Gastrocnemius medialis (tissue), 4 donors: ENCODE data around the gene ADARB1. TPM values are rescaled to one million over a fixed set of nuclear protein-coding genes. Genes with fewer than 3 reads are reported as not detected.

Source experiments
- ATAC-seq, 2 donors: fragments of 150-250 bp; one replicate each; pipeline ENCODE4 v1.9.1; 2016
- DNase-seq, 2 donors: peaks; one replicate each; pipeline ENCODE4 v3.0.0-alpha.2; 2019
- H3K27ac ChIP-seq, 4 donors: fragments of 200-600 bp; sonication (generic); 1 replicate in 1 of 4; 2 replicates in 3 of 4; pipeline ENCODE4 v1.5.1; 2016 to 2018; ENCODE audit warnings: mild to moderate bottlenecking in 2 of 4, moderate library complexity in 1 of 4
- H3K27me3 ChIP-seq, 3 donors: fragments of 200-600 bp; sonication (generic) in 2 of 3; 1 replicate in 1 of 3; 2 replicates in 2 of 3; pipeline versions ENCODE4 v1.5.1 to v1.6.0; 2016 to 2019; ENCODE audit warnings: mild to moderate bottlenecking in 1 of 3, moderate library complexity in 1 of 3
- H3K36me3 ChIP-seq, 2 donors: fragments of 200-600 bp; sonication (generic) in 1 of 2; one replicate each; pipeline ENCODE4 v1.5.1; 2017 to 2018
- H3K4me1 ChIP-seq, 2 donors: fragments of 200-600 bp; sonication (generic) in 1 of 2; one replicate each; pipeline ENCODE4 v1.5.1; 2016 to 2017; ENCODE audit warnings: mild to moderate bottlenecking in 2 of 2
- H3K4me3 ChIP-seq, 4 donors: fragments of 200-600 bp; sonication (generic) in 3 of 4; 1 replicate in 1 of 4; 2 replicates in 3 of 4; pipeline ENCODE4 v1.5.1; 2016 to 2019; ENCODE audit warnings: mild to moderate bottlenecking in 2 of 4
- H3K9me3 ChIP-seq, 3 donors: fragments of 200-600 bp; sonication (generic) in 2 of 3; 1 replicate in 1 of 3; 2 replicates in 2 of 3; pipeline ENCODE4 v1.5.1; 2016 to 2019
- CTCF ChIP-seq, 5 experiments: fragments of 450-650 bp in 3 of 5; fragments of 200-600 bp in 2 of 5; sonication (generic) in 2 of 5; IDR thresholded peaks in 4 of 5; conservative IDR thresholded peaks in 1 of 5; 1 replicate in 4 of 5; 2 replicates in 1 of 5; pipeline ENCODE4 v1.5.1; 2016 to 2019; ENCODE audit warnings: antibody characterized with exemption in 5 of 5, mild to moderate bottlenecking in 3 of 5, moderate library complexity in 3 of 5
- POLR2A ChIP-seq, 2 donors: fragments of 450-650 bp; IDR thresholded peaks; one replicate each; pipeline ENCODE4 v1.6.1; 2017; ENCODE audit warnings: antibody characterized with exemption in 2 of 2, mild to moderate bottlenecking in 2 of 2, moderate library complexity in 2 of 2
- in situ Hi-C, 4 donors: fragments of 200-750 bp; cut with MboI; loops; one replicate each; pipeline versions ENCODE4 v1.15.0 to v1.8.0; 2017; ENCODE audit warnings: low sequenced_read_pairs in 4 of 4
- intact Hi-C: fragments of 100-400 bp; cut with DNase I; formaldehyde crosslinking; loops from one replicate; pipeline ENCODE4 v1.15.1; 2023; ENCODE audit warnings: low total_unique reads
- total RNA-seq, 4 donors: library from RNA; depleted of rRNA; stranded (reverse); fragments of >200 nt; gene quantifications; one replicate each; pipeline versions ENCODE4 v1.1.0 to v1.2.3, GENCODE V29; 2016

ADARB1 gene
- total RNA-seq, 4 donors from 2014 or later = 5.9 to 11.5 (median 6.9) TPM

GRCh38 chr21:45190013-45190412, 115.6 kb downstream of the ADARB1 start:
- H3K27ac ChIP-seq = no peak overlapping the region
- no peak for DNase-seq
- H3K4me3 ChIP-seq = no peak overlapping the region
- TF ChIP-seq POLR2A (IDR thresholded peaks at IDR 0.05) = no peak
- TF ChIP-seq CTCF (IDR thresholded peaks at IDR 0.05 in 4 of 5, conservative IDR thresholded peaks at IDR 0.05 in 1 of 5) = no peak
- no peaks in the 10 kb centered on the region for H3K4me1 ChIP-seq
- in situ Hi-C loops (no loop called here), intact Hi-C loops (no loop called here)
- H3K27me3 ChIP-seq = no peaks in the 10 kb centered on the region
- no peak for ATAC-seq
- H3K9me3 ChIP-seq = peaks cover 0 to 19% (median 8%) of the 10 kb centered on the region in 3 donors
- peaks cover 5 to 57% of the 10 kb centered on the region in 2 donors for H3K36me3 ChIP-seq

- DNase-seq (no peak), ATAC-seq (no peak)
- no peak for TF ChIP-seq CTCF (IDR thresholded peaks at IDR 0.05 in 4 of 5, conservative IDR thresholded peaks at IDR 0.05 in 1 of 5)
- no peak for TF ChIP-seq POLR2A (IDR thresholded peaks at IDR 0.05)
- Histone ChIP-seq H3K4me1 (no peaks in the 10 kb centered on the region), H3K27ac (no peak overlapping the region), H3K4me3 (no peak overlapping the region), H3K27me3 (no peaks in the 10 kb centered on the region), H3K9me3 (peaks cover 0 to 14% (median 0%) of the 10 kb centered on the region in 3 donors), H3K36me3 (peaks cover 0 to 34% of the 10 kb centered on the region in 2 donors)
- intact Hi-C loops (no loop called here), in situ Hi-C loops (no loop called here)
Observed at GRCh38 chr21:45192332-45192731, 118.0 kb downstream of the ADARB1 start.

- Histone ChIP-seq H3K9me3 (no peaks in the 10 kb centered on the region), H3K36me3 (no peaks in the 10 kb centered on the region), H3K27ac (no peak overlapping the region), H3K4me3 (no peak overlapping the region), H3K4me1 (no peaks in the 10 kb centered on the region), H3K27me3 (no peaks in the 10 kb centered on the region)
- DNase-seq (no peak), ATAC-seq (no peak)
- in situ Hi-C loops = no loop called here
- intact Hi-C loops = no loop called here
- TF ChIP-seq POLR2A (IDR thresholded peaks at IDR 0.05) (no peak), CTCF (IDR thresholded peaks at IDR 0.05 in 4 of 5, conservative IDR thresholded peaks at IDR 0.05 in 1 of 5) (no peak)
Observed at GRCh38 chr21:45196620-45197019, 122.2 kb downstream of the ADARB1 start.

- no peaks in the 10 kb centered on the region for H3K36me3 ChIP-seq
- no peak for DNase-seq
- H3K27ac ChIP-seq = no peak overlapping the region
- TF ChIP-seq POLR2A (IDR thresholded peaks at IDR 0.05) = no peak
- no peak for TF ChIP-seq CTCF (IDR thresholded peaks at IDR 0.05 in 4 of 5, conservative IDR thresholded peaks at IDR 0.05 in 1 of 5)
- no peaks in the 10 kb centered on the region for H3K9me3 ChIP-seq
- in situ Hi-C loops (no loop called here), intact Hi-C loops (no loop called here)
- ATAC-seq = no peak
- H3K4me1 ChIP-seq = no peaks in the 10 kb centered on the region
- H3K4me3 ChIP-seq = no peak overlapping the region
- no peaks in the 10 kb centered on the region for H3K27me3 ChIP-seq
Observed at GRCh38 chr21:45199201-45199600, 124.8 kb downstream of the ADARB1 start.

- Histone ChIP-seq H3K36me3 (peaks cover 0 to 8% of the 10 kb centered on the region in 2 donors), H3K4me3 (no peak overlapping the region), H3K27me3 (no peaks in the 10 kb centered on the region), H3K9me3 (no peaks in the 10 kb centered on the region), H3K4me1 (no peaks in the 10 kb centered on the region), H3K27ac (no peak overlapping the region)
- in situ Hi-C loops (no loop called here), intact Hi-C loops (no loop called here)
- ATAC-seq = no peak
- no peak for DNase-seq
- TF ChIP-seq POLR2A (IDR thresholded peaks at IDR 0.05) (no peak), CTCF (IDR thresholded peaks at IDR 0.05 in 4 of 5, conservative IDR thresholded peaks at IDR 0.05 in 1 of 5) (no peak)
Observed at GRCh38 chr21:45200031-45200430, 125.7 kb downstream of the ADARB1 start.
